Nephron progenitor cell (in vitro differentiated cells): ENCODE data around the gene TFAP2C.

Source experiments
- DNase-seq: peaks from one replicate; pipeline ENCODE4 v3.0.0; 2021
- H3K27ac Mint-ChIP-seq: 2 replicates; pipeline ENCODE4 v1.8.0; 2021; ENCODE audit warnings: mild to moderate bottlenecking, moderate library complexity, mixed read lengths
- H3K27me3 Mint-ChIP-seq: 2 replicates; pipeline ENCODE4 v1.8.0; 2021; ENCODE audit warnings: mild to moderate bottlenecking, low read depth, mixed read lengths; ENCODE audit not compliant: poor library complexity
- H3K36me3 Mint-ChIP-seq: 2 replicates; pipeline ENCODE4 v1.8.0; 2021; ENCODE audit warnings: low read depth, mixed read lengths
- H3K4me1 Mint-ChIP-seq: 2 replicates; pipeline ENCODE4 v1.8.0; 2021; ENCODE audit warnings: mixed read lengths
- H3K4me3 Mint-ChIP-seq: 2 replicates; pipeline ENCODE4 v1.8.0; 2021; ENCODE audit warnings: mild to moderate bottlenecking, moderate library complexity, mixed read lengths
- H3K9me3 Mint-ChIP-seq: 2 replicates; pipeline ENCODE4 v1.8.0; 2021; ENCODE audit warnings: mild to moderate bottlenecking, moderate library complexity, mixed read lengths
- TF ChIP-seq, protein P1 (sequence below): fragments of 200-600 bp; sonication (generic); IDR thresholded peaks from 2 replicates; pipeline ENCODE4 v1.5.0; 2021; ENCODE audit warnings: antibody characterized with exemption

Gene TFAP2C

DNA sequence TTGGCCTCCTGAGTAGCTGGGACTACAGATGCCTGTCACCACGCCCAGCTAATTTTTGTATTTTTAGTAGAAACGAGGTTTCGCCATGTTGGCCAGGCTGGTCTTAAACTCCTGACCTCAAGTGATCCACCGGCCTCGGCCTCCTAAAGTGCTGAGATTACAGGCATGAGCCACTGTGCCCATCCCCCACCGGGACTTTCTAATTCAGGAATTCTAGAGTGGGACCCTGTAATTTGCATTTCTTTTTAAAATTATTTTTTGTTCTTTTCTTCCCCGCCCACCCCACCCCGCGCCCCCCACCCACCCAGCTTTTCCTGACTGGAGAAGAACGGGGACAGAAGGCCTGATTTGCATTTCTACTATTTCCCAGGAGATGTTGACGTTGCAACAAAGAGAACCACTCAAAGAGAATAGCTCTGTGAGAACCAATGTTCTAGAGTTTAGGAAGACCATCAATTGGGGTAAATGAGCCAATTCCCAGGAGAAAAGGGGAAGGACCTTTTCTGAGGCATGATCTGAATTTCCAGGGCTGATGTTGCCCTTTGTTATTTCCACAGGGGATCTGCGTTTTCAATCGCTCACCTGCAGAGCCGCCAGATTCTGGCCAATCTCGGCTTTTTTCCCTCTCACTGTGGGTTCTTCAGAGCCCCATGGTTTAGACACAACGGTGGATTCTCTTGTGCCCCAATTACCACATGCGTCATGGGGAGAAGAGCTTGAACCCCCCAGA lies 33.2 kb upstream of the TFAP2C start:
- H3K27me3 Mint-ChIP-seq: peaks cover 8% of the 10 kb centered on the region
- H3K9me3 Mint-ChIP-seq: no peaks in the 10 kb centered on the region
- TF ChIP-seq, protein P1, sequence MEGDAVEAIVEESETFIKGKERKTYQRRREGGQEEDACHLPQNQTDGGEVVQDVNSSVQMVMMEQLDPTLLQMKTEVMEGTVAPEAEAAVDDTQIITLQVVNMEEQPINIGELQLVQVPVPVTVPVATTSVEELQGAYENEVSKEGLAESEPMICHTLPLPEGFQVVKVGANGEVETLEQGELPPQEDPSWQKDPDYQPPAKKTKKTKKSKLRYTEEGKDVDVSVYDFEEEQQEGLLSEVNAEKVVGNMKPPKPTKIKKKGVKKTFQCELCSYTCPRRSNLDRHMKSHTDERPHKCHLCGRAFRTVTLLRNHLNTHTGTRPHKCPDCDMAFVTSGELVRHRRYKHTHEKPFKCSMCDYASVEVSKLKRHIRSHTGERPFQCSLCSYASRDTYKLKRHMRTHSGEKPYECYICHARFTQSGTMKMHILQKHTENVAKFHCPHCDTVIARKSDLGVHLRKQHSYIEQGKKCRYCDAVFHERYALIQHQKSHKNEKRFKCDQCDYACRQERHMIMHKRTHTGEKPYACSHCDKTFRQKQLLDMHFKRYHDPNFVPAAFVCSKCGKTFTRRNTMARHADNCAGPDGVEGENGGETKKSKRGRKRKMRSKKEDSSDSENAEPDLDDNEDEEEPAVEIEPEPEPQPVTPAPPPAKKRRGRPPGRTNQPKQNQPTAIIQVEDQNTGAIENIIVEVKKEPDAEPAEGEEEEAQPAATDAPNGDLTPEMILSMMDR: no peak
- no peaks in the 10 kb centered on the region for H3K4me1 Mint-ChIP-seq
- H3K27ac Mint-ChIP-seq: no peak overlapping the region
- DNase-seq: no peak
- H3K36me3 Mint-ChIP-seq: no peaks in the 10 kb centered on the region
- no peak overlapping the region for H3K4me3 Mint-ChIP-seq

DNA sequence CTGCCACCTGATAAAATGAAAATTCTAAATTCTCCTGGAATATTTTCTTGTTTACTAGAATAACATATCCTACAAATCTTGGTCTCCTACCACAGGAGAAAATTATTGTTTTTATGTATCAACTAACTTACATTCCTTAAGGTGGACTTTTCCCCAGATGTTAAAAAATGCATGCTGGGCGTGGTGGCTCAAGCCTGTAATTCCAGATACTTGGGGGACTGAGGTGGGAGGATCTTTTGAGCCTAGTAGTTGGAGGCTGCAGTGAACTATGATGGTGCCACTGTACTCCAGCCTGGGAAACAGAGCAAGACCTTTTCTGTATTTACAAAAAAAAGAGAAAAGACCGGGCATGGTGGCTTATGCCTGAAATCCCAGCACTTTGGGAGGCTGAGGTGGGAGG lies 27.9 kb upstream of the TFAP2C start:
- peaks cover 8% of the 10 kb centered on the region for H3K27me3 Mint-ChIP-seq

DNA sequence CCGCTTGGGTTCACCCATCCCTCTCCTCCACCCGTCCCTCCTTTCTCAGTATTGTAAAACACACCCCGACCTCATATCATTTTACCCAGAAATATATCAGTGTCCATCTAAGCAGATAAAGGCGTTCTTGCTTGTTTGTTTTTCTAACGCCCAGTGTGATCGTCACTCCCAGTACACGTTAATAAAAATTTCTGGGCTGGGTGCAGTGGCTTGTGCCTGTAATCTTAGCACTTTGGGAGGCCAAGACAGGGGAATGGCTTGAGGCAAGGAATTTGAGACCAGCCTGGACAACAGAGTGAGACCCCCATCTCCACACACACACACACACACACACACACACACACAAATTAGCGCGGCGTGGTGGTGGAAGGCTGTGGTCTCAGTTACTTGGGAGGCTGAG lies 24.4 kb upstream of the TFAP2C start:
- Mint-ChIP-seq H3K4me3 (no peak overlapping the region), H3K9me3 (no peaks in the 10 kb centered on the region), H3K36me3 (no peaks in the 10 kb centered on the region), H3K4me1 (no peaks in the 10 kb centered on the region), H3K27me3 (peaks cover 7% of the 10 kb centered on the region), H3K27ac (no peak overlapping the region)
- TF ChIP-seq, protein P1: no peak
- DNase-seq: no peak

More for the DNA sequence above, 27.9 kb upstream of the TFAP2C start:
- H3K27ac Mint-ChIP-seq: no peak overlapping the region
- TF ChIP-seq, protein P1: no peak
- H3K4me3 Mint-ChIP-seq: no peak overlapping the region
- H3K36me3 Mint-ChIP-seq: no peaks in the 10 kb centered on the region
- no peaks in the 10 kb centered on the region for H3K4me1 Mint-ChIP-seq
- no peaks in the 10 kb centered on the region for H3K9me3 Mint-ChIP-seq
- DNase-seq: no peak

DNA sequence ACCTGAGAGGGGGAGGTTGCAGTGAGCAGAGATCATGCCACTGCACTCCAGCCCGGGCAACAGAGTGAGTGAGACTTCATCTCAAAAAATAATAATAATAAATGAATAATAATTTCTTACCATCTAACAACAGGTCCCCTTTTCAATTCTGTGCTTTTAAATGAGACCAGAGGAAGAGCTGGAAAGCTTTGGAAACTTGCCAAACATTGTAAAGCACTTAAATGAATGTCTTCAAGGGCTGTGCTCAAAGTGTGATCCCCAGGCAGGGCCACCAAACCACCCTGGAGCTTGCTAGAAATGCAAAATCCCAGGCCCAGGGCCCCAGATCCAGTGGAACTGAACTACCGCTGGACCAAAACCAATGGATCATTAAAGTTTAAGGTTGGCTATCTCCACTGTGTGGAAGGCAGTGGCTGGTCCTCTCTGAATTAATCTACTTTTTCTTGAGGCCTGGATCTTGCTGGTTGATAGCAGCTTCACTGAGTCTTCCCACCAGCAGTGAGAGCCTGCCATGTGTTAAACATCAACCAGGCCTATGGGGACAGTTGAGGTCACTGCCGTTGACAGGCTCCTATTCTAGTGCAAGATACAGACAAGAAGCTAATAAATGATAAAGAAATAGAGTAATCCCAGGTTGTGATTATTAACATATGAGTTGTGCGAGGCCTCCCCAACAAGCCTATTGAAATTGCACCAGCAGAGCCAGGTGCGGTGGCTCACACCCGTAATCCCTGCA lies 23.7 kb upstream of the TFAP2C start:
- TF ChIP-seq, protein P1: no peak
- Mint-ChIP-seq H3K9me3 (no peaks in the 10 kb centered on the region), H3K27me3 (peaks cover 9% of the 10 kb centered on the region), H3K4me3 (no peak overlapping the region), H3K27ac (no peak overlapping the region), H3K36me3 (no peaks in the 10 kb centered on the region), H3K4me1 (no peaks in the 10 kb centered on the region)
- DNase-seq: no peak

DNA sequence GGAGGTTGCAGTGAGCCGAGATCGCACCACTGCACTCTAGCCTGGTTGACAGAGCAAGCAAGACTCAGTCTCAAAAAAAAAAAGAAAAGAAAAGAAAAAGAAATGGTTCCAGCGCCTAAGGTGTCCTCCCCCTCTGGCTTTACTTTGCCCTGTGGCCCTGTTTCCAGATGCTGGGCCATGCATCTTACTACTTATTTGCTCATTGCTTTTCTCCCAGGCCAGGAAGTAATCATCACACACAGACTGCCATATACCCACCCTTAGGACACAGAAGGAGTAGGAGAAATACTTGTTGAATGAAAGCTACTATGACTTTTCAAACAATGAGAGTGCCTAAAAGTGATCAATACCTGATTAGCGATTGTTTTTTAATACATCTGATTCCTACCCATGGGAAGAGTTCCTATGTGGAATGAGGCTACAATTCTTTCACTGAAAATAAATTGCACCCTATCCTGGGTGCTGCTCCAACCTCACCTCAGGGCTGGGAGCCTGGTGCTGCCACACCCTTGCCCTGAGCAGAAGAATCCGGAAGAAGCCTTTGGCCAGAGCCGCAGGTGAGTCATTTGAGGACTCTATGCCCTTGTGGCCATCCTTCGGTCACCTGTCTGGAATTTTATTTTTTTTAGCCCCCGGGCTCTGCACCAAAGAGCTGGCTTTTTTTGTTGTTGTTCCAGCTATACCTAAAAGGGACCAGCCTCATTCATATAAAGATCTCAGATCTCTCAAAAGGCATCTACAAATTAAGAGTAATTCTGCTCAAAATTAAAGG lies 22.7 kb upstream of the TFAP2C start:
- no peaks in the 10 kb centered on the region for H3K36me3 Mint-ChIP-seq
- H3K4me3 Mint-ChIP-seq: no peak overlapping the region
- no peaks in the 10 kb centered on the region for H3K9me3 Mint-ChIP-seq
- no peaks in the 10 kb centered on the region for H3K4me1 Mint-ChIP-seq
- H3K27me3 Mint-ChIP-seq: peaks cover 6% of the 10 kb centered on the region
- no peak for DNase-seq
- TF ChIP-seq, protein P1: no peak
- no peak overlapping the region for H3K27ac Mint-ChIP-seq
